Measurements from ENCODE around the gene LZTS2.

- TF ChIP-seq CTCF (IDR thresholded peaks at IDR 0.05) (no peak), POLR2A (IDR thresholded peaks at IDR 0.05) (no peak)
These were observed 16.0 kb downstream of the LZTS2 start for GRCh38 chr10:101015582-101015973.
